Measurements from ENCODE around the gene M1AP.

Gene M1AP

DNA sequence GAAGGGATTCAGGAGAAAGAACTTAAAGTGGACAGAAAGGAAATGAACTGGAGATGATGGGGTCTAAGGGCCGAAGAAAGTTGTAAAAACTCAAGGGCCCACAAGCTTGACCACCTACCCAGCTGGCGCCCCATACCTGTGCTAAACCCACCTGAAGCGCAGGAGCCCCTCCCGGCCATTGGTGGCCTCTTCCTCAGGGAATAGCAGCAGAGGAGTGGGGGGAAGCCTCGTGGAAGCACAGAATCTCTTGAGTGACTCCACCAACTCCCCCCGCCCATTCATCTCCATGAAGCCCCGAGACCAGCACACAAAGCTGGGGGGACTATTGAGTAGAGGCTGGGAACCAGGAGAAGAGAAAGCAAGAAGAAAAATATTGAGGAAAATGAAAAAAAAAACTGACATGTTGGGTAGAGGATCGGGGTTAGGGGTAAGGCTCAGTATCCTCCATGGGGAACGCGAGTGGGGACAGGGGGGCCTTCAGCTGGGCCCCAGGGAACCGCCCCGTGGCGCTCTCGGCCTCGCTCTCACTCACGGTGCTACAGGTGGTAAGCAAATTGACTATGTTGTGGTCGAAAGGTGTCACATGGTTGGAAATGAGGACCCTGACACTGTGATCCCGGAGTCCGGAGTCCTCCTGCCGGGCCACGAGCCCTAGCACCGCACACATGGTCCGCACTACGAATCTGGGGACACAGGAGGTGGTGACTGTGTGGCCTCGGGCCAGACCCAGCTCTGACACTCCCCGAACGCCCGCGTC is 119.4 kb downstream of the M1AP start:
- H3K27ac Mint-ChIP-seq, result peak overlapping the region; percentile 99
- no peak for DNase-seq
- H3K4me3 Mint-ChIP-seq, result peak overlapping the region; percentile 100
- peaks cover 40% of the 10 kb centered on the region for H3K4me1 Mint-ChIP-seq (ENCODE audit: low read depth)
- no peaks in the 10 kb centered on the region for H3K9me3 Mint-ChIP-seq
- H3K36me3 Mint-ChIP-seq (ENCODE audit: low read depth), result peaks cover 79% of the 10 kb centered on the region
- H3K27me3 Mint-ChIP-seq, result no peaks in the 10 kb centered on the region

DNA sequence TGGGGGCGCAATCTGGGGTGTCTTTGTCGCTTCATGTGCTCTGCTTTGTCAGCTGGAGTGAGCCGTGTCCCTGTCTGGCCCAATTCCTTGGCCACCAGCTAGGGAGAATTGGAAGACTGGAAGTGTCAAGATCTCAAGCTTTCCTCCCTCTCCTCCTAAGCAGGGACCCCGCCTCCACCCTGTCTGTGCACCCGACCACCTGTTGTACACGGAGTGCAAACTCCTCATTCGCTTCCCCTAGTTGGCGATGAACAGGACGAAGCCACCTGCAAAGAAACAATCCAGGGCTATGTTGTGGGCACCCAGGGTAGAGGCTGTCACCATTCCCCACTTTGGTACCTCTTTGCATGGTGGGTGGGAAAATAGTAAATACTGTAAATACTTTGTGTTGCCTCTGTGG is 120.4 kb downstream of the M1AP start:
- H3K4me3 Mint-ChIP-seq, result peak overlapping the region; percentile 100
- H3K4me1 Mint-ChIP-seq (ENCODE audit: low read depth), result peaks cover 40% of the 10 kb centered on the region
- no peaks in the 10 kb centered on the region for H3K9me3 Mint-ChIP-seq
- peak overlapping the region; percentile 99 for H3K27ac Mint-ChIP-seq
- H3K36me3 Mint-ChIP-seq (ENCODE audit: low read depth), result peaks cover 70% of the 10 kb centered on the region
- DNase-seq, result no peak
- H3K27me3 Mint-ChIP-seq, result no peaks in the 10 kb centered on the region

DNA sequence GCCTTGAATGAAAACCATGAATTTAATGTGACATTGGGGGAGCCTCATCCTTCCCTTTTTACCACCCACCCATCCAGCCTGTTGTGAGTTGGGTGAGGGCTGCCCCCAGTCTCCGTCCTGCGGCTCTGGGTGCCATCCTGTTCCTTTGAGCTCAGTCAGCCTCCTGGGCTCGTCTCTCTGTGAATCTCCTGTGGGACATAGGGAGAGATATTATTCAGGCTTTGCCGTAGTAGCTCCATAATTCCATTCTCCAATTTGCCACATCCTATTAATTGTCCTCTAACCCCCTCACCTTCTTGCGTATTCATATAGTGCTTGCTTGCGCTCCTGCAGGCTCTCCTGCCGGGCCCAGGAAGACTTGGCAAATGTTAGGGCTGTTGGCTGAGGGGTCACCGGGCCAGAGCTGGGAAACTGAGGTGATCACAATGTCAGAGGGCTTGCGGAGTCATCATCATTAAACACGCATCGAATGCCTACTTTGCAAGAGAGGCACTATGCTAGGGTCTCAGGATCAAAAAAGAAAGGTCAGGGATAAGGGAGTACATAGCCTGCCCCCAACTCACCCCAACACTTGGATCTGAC is 121.4 kb downstream of the M1AP start:
- Mint-ChIP-seq H3K4me3 (peak overlapping the region; percentile 10), H3K4me1 (ENCODE audit: low read depth) (peaks cover 34% of the 10 kb centered on the region), H3K27me3 (no peaks in the 10 kb centered on the region), H3K36me3 (ENCODE audit: low read depth) (peaks cover 60% of the 10 kb centered on the region), H3K27ac (peak overlapping the region; percentile 33), H3K9me3 (no peaks in the 10 kb centered on the region)
- no peak for DNase-seq

DNA sequence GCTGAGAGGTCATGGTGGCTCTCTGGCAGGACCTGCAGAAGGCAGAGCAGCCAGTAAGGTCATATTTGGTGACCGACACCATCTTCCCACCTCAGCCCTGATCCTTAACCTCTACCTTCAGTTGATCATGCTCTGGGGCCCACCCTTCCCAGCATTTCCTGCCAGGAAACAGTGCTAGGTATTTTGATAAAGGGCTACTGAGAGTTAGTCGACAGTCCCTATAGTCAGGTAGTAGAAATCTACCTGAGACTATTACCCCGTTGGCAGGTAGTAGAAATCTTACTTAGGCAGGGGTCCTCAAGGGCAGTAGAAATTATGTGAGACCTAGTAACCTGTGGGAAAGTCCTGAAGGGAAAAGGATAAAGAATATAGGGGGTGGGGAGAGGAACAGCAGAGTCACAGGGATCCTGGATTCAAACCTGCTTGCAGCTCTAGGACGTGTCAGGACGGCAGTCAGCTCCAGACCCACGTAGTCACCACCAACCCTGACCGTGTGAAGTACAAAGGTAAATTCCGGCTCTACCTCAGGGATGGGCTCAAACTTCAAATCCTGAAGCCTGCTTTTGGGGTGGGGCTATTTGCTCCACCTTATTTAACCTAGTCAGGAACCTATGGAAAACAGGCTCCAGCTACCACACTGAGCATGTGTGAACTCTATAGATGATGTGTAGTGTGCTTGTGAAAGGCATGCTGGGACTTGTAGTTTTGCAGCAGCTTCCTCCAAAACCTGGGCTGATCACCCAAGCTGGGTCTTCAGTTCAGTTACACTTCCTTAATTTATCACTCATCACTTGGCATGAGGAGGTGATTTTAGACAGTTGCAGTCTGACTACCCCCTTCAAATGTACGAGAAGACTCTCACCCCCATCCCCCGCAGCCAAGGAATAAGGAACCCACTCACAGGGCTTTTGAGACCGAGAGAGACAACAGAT is 122.1 kb downstream of the M1AP start, which contains the start of gene DQX1:
DQX1 (minus strand) TSS at position 515 of the 932 bp plus-strand sequence; CDS start at position 13, 502 bp downstream.
- peak within 1 kb of the TSS; percentile 38 for H3K27ac Mint-ChIP-seq
- H3K9me3 Mint-ChIP-seq, result no peaks in the 10 kb centered on the region
- peaks cover 27% of the 10 kb centered on the region for H3K4me1 Mint-ChIP-seq (ENCODE audit: low read depth)
- H3K4me3 Mint-ChIP-seq, result peak within 1 kb of the TSS; percentile 47
- no peaks in the 10 kb centered on the region for H3K27me3 Mint-ChIP-seq
- no peak for DNase-seq
- peaks cover 53% of the 10 kb centered on the region for H3K36me3 Mint-ChIP-seq (ENCODE audit: low read depth)

DNA sequence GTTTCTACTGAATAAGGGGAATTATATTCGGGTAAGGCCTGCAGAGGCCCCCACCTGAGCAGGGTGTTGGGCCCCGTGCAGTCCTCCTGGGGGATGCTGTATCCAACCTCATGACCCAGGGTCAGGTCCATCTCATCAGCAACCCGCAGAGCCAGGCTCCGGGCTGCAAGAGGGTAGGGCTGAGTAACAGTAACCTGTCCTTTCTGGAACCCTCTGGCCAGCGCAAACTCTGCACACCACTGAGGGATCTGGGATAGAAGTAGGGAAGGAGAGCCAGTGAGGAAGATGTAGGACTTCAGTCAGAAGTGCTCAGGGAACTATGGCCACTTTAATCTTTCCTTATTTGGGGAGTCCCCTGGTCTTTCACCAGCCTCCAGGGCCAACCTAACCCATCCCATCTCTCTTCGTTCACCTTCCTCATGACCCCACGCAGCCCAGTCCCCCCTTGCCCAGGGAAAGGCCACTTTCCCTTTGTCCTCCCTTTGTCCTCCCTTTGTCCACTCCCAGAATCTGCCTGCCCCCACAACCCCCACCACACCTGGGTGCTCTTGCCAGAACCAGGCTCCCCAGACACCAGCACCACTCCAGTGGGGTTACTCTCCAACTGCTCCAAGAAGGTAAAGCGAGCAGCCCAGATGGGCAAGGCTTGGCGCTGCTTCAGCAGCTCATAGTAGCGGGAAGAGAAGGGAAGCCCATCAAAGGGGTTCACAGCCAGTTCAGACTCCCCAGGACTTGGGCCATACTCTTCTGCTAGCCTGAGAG is 123.0 kb downstream of the M1AP start:
- H3K4me1 Mint-ChIP-seq (ENCODE audit: low read depth), result peaks cover 23% of the 10 kb centered on the region
- peak overlapping the region; percentile 38 for H3K27ac Mint-ChIP-seq
- H3K9me3 Mint-ChIP-seq, result no peaks in the 10 kb centered on the region
- DNase-seq, result no peak
- H3K27me3 Mint-ChIP-seq, result peaks cover 7% of the 10 kb centered on the region
- peaks cover 46% of the 10 kb centered on the region for H3K36me3 Mint-ChIP-seq (ENCODE audit: low read depth)
- no peak overlapping the region for H3K4me3 Mint-ChIP-seq

DNA sequence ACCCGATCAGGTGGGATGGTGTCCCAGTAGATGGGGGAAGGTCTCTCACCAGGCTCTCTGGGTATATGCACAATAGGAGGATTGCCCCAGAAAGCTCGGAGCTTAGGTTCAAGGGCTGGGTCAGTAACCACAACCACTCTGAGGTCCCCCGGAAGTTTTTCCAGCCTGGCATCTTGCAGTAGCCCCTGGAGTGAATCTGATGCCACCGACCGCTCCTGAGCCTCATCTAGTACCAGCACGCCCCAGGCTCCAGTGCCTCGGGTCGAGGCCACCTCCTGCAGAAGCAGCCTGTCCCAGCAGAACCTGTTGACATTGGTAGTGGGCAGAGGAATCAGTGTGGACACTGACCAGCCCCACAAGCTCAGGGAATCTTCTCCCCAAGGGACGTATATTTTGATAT is 124.1 kb downstream of the M1AP start:
- no peaks in the 10 kb centered on the region for H3K9me3 Mint-ChIP-seq
- H3K4me3 Mint-ChIP-seq, result no peak overlapping the region
- peaks cover 23% of the 10 kb centered on the region for H3K4me1 Mint-ChIP-seq (ENCODE audit: low read depth)
- peaks cover 18% of the 10 kb centered on the region for H3K27me3 Mint-ChIP-seq
- H3K36me3 Mint-ChIP-seq (ENCODE audit: low read depth), result peaks cover 41% of the 10 kb centered on the region
- H3K27ac Mint-ChIP-seq, result no peak overlapping the region
- no peak for DNase-seq

DNA sequence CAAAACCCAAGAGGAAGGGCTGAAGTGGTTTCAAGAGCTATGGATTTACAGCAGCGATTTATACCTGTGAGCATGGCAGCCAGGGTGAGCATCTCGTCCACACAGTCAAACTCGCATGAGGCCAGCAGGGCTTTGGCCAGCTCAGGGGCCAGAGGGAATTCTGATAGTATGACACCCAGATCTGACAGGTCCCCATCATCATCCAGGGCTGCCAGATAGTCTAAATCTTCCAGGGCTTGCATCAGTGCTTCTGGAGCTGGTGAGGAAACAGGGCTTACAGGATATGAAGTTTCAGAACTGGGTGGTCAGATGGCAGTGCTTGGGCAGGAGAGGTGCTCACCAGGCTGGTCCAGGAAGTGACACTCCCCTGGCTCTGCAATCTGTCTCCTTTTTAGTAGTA is 125.6 kb downstream of the M1AP start:
- Mint-ChIP-seq H3K4me1 (ENCODE audit: low read depth) (peaks cover 14% of the 10 kb centered on the region), H3K27ac (no peak overlapping the region), H3K36me3 (ENCODE audit: low read depth) (peaks cover 26% of the 10 kb centered on the region), H3K4me3 (no peak overlapping the region), H3K27me3 (peaks cover 33% of the 10 kb centered on the region), H3K9me3 (no peaks in the 10 kb centered on the region)
- DNase-seq, result no peak

DNA sequence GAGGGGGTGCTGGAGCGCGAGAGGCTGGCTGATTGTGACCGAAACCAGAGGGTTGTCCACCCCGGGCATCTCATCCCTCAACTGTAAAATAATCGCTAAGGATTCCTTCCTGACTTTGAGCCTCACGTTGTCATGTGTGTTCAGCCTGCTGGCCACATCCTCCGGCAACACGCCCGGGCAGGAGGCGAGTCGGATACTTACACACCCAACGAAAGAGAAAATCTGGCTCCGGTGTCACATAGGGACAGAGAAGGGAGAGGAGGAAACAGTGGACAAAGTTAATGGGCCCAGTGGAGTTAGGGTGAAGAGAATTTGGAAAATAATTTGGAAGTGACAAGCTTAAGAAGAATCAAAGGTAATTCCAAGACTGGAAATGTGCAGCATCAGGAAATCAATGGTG is 131.5 kb downstream of the M1AP start:
- H3K27ac Mint-ChIP-seq, result no peak overlapping the region
- H3K27me3 Mint-ChIP-seq, result peaks cover 81% of the 10 kb centered on the region
- no peaks in the 10 kb centered on the region for H3K36me3 Mint-ChIP-seq (ENCODE audit: low read depth)
- H3K9me3 Mint-ChIP-seq, result no peaks in the 10 kb centered on the region
- peaks cover 25% of the 10 kb centered on the region for H3K4me1 Mint-ChIP-seq (ENCODE audit: low read depth)
- peak overlapping the region; percentile 48 for H3K4me3 Mint-ChIP-seq
- DNase-seq, result no peak

DNA sequence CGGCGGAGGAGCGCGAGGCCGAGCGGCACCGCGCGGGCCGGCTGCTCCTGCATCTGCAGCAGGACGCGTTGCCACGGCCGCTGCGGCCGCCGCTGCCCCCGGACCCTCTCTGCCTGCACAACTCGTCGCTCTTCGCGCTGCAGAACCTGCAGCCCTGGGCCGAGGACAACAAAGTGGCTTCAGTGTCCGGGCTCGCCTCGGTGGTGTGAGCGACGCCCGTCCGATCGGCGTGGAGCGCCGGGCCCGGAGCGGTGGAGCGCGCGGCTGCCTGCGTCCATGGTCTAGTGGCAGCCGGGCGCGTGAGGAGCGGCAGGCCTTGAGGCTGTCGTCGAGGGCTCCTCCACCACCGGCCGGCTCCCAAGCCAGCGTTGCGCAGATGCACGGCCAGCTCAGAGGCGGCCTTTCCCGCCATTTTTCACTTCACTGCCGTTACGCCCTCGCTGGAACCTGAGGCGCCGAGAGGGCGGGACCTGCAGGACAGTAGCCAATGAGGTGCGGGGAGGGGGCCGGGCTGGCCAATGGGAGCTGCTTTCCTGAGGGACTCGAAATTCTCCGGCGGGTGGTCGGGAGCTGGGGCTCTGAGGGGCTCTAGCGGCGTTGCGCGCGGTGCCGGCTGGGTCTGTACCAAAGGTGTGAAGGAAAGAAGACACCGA is 132.0 kb downstream of the M1AP start:
- Mint-ChIP-seq H3K4me1 (ENCODE audit: low read depth) (peaks cover 26% of the 10 kb centered on the region), H3K4me3 (peak overlapping the region; percentile 48), H3K27ac (no peak overlapping the region), H3K9me3 (no peaks in the 10 kb centered on the region), H3K36me3 (ENCODE audit: low read depth) (no peaks in the 10 kb centered on the region), H3K27me3 (peaks cover 87% of the 10 kb centered on the region)
- peak; percentile 87 for DNase-seq

DNA sequence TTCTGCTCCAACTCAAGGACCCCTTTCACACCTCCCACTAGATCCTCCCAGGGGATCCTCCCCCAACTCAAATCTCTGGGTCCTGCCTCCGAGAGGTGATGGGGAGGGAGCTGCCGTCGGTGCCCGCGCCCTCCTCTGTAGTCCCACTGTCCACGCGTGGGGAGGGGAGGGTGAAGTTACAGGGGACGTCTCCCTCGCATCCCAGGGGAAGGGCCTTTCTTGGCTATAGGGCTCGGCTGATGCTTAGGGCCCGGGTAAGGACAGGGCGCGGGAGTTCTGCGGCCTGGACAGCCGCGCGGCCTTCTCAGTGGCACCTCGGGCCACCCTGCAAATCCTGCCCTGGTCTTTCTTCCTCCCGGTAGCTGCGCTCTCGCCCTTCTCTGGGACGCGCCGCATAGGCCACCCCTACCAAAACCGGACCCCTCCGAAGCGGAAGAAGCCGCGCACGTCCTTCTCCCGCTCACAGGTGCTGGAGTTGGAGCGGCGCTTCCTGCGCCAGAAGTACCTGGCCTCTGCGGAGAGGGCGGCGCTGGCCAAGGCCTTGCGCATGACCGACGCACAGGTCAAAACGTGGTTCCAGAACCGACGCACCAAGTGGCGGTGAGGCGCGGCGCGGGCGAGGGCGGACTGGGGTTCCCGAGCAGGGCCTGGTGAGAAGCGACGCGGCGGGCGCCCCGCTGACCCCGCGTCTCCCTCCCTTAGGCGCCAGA is 132.7 kb downstream of the M1AP start:
- peak overlapping the region; percentile 14 for H3K27ac Mint-ChIP-seq

DNA sequence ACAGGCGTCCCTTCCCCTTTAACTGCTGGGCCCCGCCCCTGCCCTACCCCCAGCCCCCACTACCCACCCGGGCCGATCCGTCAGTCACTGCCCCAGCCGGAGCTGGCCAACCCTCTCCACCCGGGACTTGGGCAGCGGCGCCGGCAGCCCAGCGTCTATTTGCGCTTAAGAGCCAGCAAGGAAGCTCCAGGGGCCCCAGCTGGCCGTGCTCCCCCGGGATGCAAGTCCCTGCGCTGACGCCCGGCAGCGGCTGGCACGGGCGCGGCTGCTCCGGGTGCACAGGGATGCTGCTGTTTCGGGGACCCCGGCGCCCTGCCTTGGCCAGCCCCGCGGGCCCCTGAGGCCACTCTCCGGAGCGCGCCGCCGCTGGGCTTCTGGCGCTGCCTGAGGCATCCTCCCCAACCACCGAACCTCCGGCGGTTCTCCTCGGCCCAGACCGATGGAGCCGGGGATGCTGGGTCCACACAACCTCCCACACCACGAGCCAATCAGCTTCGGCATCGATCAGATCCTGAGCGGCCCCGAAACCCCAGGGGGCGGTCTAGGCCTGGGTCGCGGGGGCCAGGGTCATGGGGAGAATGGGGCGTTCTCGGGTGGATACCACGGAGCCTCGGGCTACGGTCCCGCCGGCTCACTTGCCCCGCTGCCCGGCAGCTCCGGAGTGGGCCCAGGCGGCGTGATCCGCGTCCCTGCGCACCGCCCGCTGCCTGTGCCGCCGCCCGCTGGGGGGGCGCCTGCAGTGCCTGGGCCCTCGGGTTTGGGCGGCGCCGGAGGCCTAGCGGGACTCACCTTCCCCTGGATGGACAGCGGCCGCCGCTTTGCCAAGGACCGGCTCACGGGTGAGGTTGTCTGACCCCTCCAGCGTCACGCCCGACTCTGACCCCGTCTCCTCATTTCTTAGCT is 133.5 kb downstream of the M1AP start, which contains the start of gene TLX2:
TLX2 (plus strand) TSS at position 83 of the 903 bp plus-strand sequence; CDS start at position 440, 357 bp downstream.
- Mint-ChIP-seq H3K27me3 (peaks cover 79% of the 10 kb centered on the region), H3K4me1 (ENCODE audit: low read depth) (peaks cover 29% of the 10 kb centered on the region), H3K9me3 (no peaks in the 10 kb centered on the region), H3K4me3 (peak within 1 kb of the TSS; percentile 55), H3K36me3 (ENCODE audit: low read depth) (no peaks in the 10 kb centered on the region), H3K27ac (peak within 1 kb of the TSS; percentile 14)
- DNase-seq, result no peak

More for the DNA sequence above, 132.7 kb downstream of the M1AP start:
- Mint-ChIP-seq H3K4me1 (ENCODE audit: low read depth) (peaks cover 29% of the 10 kb centered on the region), H3K27me3 (peaks cover 87% of the 10 kb centered on the region), H3K9me3 (no peaks in the 10 kb centered on the region), H3K36me3 (ENCODE audit: low read depth) (no peaks in the 10 kb centered on the region), H3K4me3 (peak overlapping the region; percentile 55)
- no peak for DNase-seq

DNA sequence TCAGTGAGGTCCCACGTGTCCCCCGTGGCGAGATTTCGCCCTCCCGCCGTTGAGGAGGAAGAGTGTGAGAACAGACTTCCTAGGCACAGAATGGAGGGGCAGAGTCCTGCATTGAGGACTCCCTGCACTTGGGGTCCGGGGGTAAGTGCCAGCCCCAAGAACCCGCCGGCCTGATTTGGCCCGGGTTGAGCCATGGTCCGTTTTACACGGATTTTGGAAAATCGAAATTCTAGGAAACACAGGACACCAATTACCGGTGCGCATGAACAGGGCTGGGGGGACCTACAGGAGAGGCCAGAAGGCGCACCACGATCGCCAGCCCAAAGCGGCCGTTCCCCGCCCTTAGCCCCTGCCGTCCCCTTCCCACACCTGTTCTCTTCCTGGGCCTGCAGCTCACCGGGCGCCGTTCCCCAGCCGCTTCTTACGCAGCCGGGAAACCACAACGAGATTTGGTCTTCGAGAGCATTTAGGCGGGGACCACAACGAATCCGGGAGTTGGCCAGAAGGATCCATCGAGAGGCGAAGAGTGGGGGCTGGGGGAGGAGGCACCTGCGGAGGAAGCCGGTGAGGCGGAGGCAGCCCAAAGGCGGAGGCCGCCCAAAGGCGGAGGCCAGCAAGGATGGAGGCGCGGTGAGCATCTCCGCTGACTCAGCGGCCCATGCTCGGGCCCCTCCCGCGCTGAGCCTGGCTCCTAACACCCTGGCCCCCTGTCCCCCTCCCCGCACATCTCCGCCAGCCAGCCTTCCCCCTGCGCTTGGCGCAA is 134.3 kb downstream of the M1AP start:
- H3K9me3 Mint-ChIP-seq, result no peaks in the 10 kb centered on the region
- H3K27me3 Mint-ChIP-seq, result peaks cover 71% of the 10 kb centered on the region
- H3K4me1 Mint-ChIP-seq (ENCODE audit: low read depth), result peaks cover 29% of the 10 kb centered on the region
- H3K4me3 Mint-ChIP-seq, result peak overlapping the region; percentile 33
- DNase-seq, result peak; percentile 64
- no peak overlapping the region for H3K27ac Mint-ChIP-seq
- H3K36me3 Mint-ChIP-seq (ENCODE audit: low read depth), result no peaks in the 10 kb centered on the region

Measured in activated T-cell treated with anti-CD3 and anti-CD28 coated beads, Interleukin-2, amount 50 U/mL, for 24 hours (primary cell).